Right renal cortex interstitium (tissue), 3 donors: ENCODE data around the gene ECE2. TPM values are rescaled to one million over a fixed set of nuclear protein-coding genes. Genes with fewer than 3 reads are reported as not detected.

Experiments used
- DNase-seq, 3 donors: peaks; one replicate each; pipeline ENCODE4 v3.0.0-alpha.2; 2013; ENCODE audit warnings: low read depth in 3 of 3, low spot score in 2 of 3
- polyA plus RNA-seq, 3 donors: library from polyadenylated mRNA; unstranded; fragments of 120-200 nt; gene quantifications; one replicate each; pipeline ENCODE4 v1.2.1, GENCODE V29; 2013; ENCODE audit not compliant: insufficient read length in 3 of 3

The ECE2 gene
- polyA plus RNA-seq, 3 donors, result 0.10 TPM; not detected in 2

- no peak for DNase-seq
These were observed 36.1 kb upstream of the ECE2 start for GRCh38 chr3:184239708-184240107.

GRCh38 chr3:184240384-184241140 is 35.3 kb upstream of the ECE2 start:
- DNase-seq, result no peak

GRCh38 chr3:184241141-184241446 is 34.7 kb upstream of the ECE2 start:
- DNase-seq, result no peak

- DNase-seq, result no peak
These were observed 34.1 kb upstream of the ECE2 start for GRCh38 chr3:184241447-184242296.

GRCh38 chr3:184242297-184242685 is 33.5 kb upstream of the ECE2 start:
- no peak for DNase-seq

- DNase-seq, result peak in 2 of 3 donors; percentile 77 to 78
These were observed 27.1 kb upstream of the ECE2 start, which contains the start of gene ALG3 for GRCh38 chr3:184248454-184249411. TSS of gene ALG3 (minus strand) at chr3:184248962. CDS start at chr3:184248940, 22 bp downstream.

DNA sequence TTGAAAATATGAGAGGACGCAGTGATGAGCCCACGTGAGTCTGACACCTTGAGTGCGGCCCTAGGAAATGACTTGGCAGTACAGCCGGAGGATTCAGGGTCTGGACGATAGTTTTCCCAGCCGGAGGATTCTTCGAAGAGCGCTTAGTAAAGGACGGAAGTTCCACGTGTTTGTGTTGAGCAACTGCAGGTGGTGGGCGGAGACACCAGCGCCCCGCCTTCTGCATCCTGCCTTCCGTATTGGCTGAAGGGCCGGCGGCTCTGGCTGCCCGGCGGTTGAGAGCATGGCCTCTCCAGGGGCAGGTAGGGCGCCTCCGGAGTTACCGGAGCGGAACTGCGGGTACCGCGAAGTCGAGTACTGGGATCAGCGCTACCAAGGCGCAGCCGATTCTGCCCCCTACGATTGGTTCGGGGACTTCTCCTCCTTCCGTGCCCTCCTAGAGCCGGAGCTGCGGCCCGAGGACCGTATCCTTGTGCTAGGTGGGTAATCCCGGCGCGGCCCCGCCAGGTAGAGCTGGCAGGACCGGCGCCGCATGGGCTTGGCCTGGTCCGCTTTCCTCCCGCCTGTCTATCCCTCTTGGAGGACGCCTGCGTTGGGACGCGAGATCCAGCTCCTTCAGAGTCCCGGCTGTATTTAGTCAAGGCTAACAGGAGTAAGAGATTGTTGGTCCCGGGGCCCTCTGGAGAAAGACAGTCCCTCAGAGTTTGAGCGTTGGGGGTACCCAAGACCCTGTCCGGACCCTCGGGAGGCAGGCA is 26.2 kb upstream of the ECE2 start, which contains the start of gene EEF1AKMT4:
EEF1AKMT4 (plus strand) TSS at position 261 of the 755 bp plus-strand sequence; CDS start at position 284, 23 bp downstream.
- peak; percentile 77 to 88 (median 84) for DNase-seq

DNA sequence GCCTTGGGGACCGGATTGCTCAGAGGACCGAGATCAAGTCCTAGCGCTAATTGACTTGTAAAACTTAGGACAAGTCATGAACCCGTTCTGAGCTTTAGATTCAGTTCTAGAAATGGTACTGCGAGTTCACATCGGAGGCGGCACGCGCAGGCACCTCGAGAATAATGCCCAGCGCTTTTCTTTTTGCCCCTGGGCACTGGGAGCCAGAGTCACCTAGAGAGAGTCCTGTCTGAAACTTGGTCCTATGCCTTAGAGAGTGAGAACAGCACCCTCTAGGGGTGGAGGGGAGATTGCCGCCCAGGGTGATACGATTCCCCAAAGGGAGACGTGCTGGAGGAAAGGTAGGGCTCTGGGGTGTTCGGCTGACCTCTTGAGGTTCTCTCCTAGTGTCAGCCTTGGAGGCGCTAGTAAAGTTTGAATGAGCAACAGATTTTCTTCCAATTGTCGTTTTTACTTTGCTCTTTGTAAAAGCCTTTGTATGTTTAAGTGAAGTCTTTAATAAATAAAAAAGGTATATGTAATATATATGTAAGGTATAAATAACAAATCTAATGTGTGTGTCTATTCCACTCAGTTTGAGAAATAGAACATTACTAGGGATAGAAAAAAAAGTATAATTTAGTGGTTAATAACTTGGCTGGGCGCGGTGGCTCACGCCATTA is 25.5 kb upstream of the ECE2 start:
- DNase-seq, result no peak

- DNase-seq, result no peak
These were observed 20.4 kb upstream of the ECE2 start for GRCh38 chr3:184255291-184256039.

DNA sequence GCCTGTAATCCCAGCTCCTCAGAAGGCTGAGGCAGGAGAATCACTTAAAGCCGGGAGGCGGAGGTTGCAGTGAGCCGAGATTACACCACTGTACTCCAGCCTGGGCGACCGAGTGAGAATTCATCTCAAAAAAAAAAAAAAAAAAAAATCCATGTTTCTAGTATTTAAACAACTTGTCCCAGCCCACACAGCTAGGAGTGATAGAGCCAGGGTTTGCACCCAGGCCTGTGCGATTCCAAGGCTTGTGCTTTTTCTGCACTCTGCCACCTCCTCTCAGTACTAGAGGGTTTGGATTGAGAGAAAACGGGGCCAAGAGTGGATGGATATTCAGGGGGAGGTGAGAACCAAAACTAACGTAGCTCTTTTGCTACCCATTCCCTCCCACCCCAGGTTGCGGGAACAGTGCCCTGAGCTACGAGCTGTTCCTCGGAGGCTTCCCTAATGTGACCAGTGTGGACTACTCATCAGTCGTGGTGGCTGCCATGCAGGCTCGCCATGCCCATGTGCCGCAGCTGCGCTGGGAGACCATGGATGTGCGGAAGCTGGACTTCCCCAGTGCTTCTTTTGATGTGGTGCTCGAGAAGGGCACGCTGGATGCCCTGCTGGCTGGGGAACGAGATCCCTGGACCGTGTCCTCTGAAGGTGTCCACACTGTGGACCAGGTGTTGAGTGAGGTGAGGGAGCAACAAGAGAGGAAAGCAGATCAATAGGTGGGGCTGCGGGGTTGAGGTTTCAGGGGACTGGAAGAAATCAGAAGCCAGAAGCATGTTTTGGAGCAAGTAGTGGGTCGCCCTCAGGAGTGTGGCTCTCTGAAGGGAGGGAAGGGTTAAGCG is 18.5 kb upstream of the ECE2 start:
- DNase-seq, result no peak

DNA sequence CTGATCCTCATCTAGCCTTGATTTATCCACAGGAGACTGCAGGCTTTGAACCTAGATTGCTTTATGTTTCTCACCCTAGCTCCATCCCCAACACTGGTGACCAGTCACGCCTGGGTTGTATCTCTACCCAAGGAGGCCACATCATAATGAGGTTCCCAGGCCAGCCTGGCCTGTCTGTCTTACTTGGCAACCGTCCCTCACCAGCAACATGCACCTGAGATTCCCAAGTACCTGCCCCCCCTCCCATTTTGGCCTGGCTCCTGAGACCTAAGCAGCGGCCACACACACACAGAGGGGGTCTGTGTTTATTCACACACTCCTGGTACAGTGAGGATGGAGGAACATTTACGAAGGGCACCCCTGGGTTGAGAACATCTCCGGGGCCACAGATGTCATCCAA is 16.9 kb upstream of the ECE2 start:
- no peak for DNase-seq

DNA sequence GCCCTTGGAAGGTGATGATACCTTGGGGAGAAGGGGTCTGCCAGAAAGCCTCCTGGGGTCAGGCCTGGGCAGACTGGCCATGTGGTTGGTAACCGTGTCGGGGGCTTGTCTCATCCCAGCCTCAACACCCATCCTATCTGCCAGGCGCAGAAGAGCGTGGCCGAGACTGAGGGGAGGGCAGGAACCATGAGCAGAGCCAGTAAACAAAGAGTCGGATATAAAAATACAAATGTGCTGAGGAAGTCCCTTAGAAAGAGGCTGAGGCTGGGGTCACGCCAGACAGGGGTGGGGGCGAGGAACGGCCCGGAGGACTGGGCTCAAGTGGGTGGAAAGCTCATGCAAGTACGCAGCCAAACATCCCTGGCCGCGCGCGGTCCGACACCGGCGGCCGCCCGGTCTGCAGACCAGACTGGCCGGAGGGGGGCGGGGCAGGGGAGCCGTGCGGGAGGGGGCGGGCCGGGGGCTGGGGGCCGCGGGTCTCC is 16.4 kb upstream of the ECE2 start:
- no peak for DNase-seq

DNA sequence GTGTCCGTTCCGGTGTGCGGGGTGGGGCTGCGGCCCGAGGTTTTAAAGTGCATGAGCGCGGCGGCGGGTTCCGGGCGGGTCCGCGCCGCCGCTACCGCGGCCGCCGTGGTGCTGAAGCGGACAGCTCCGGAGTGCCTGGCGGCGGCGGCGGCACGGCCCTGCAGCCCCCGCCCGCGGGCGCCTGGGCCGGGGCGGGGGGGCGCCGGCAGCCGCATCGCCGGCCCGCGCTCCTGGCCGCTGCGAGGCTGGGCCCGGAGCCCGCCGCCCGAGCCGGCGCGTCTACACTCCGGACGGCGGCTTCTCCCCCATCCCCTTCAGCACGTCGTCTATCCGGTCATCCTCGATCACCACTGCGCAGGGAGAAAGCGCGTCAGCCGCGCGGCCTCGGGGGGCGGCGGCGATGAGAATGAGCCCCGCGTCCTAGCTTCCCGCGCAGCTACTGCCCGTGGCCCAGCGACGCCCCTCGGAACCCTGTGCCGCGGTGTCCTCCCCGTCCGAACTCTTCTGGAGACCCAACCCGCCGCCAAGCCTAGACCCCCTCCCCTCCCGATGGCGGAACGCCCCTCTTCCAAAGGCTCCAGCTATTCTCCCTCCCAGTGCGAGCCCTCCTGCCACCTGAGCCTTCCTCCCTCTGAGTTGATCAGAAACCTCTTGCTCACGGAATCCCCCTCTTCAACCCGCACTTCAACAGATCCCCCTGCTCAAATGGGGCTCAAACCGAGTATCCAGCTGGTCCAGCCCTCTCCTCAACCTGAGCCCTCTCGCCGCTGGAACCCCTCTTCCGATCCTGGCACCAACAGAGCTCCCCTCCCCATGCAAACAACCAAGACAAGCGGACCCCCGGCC is 15.7 kb upstream of the ECE2 start:
- DNase-seq, result no peak

GRCh38 chr3:184260724-184261269 is 15.0 kb upstream of the ECE2 start:
- DNase-seq, result no peak

DNA sequence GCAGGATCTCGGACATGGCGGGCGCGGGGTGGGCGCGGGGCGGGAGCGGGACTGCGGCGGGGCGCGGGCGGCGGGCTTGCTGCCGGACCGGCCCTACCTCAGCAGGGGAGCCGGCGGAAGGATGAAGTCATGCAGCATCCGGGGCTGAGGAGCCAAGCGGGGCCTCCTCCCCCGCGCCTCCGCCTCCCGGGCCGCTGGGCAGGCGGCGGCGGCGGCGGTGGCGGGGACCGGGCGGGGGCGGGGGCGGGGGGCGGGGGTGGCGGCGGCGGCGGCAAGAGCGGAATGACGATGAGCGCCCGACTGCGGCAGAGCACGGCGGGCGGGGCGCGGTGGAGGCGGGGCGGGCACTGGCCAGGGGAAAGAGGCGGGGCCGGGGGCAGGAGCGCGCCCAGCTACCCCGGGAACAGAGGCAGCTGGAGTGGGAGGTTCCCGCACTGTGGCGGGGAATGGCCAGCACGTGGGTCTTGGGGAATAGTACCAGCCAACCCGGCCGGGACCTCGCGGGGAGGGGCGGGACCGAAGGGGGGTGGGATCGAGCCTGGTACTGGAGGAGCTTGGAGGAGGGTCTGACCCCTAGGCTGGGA is 14.5 kb upstream of the ECE2 start, which contains the start of gene CAMK2N2:
CAMK2N2 (minus strand) TSS at position 284 of the 584 bp plus-strand sequence; CDS start at position 16, 268 bp downstream.
- DNase-seq, result no peak
